ENCODE results near the gene DCDC1.

GRCh38 chr11:31173926-31174680, 195.4 kb downstream of the DCDC1 start:
- TF ChIP-seq POLR2AphosphoS5 (IDR thresholded peaks at IDR 0.05; ENCODE audit: low read depth, low read length) (no peak), REST (IDR thresholded peaks at IDR 0.05; ENCODE audit: insufficient read depth in 1 of 2, low read depth in 2 of 2, low read length in 1 of 2) (no peak)

All from Panc1 (cell line).